HG02588 (cell line): ENCODE data around the gene SOX15.
A peak's percentile ranks its signal among the peaks of the same experiment; 100 is the strongest.

Source experiments
- ATAC-seq: cut with Tn5 transposase; IDR thresholded peaks from one replicate; pipeline ENCODE4 v1.9.1; 2021; ENCODE audit warnings: mild to moderate bottlenecking, moderate library complexity; ENCODE audit not compliant: unreplicated experiment

The SOX15 gene

GRCh38 chr17:7559320-7560171 lies 30.3 kb downstream of the SOX15 start:
- no peak for ATAC-seq

GRCh38 chr17:7558544-7559319 lies 31.2 kb downstream of the SOX15 start, which contains the start of gene TNFSF13:
TNFSF13 (plus strand) TSS chr17:7558750; CDS start chr17:7559040, 290 bp downstream.
- no peak for ATAC-seq

- no peak for ATAC-seq
These were observed 31.9 kb downstream of the SOX15 start for GRCh38 chr17:7557775-7558543.

- ATAC-seq = no peak
These were observed 32.6 kb downstream of the SOX15 start for GRCh38 chr17:7557147-7557764.

GRCh38 chr17:7556627-7557026 lies 33.3 kb downstream of the SOX15 start:
- no peak for ATAC-seq

- ATAC-seq = no peak
These were observed 34.5 kb downstream of the SOX15 start for GRCh38 chr17:7555320-7555948.

- no peak for ATAC-seq
These were observed 36.5 kb downstream of the SOX15 start for GRCh38 chr17:7553356-7553755.

DNA sequence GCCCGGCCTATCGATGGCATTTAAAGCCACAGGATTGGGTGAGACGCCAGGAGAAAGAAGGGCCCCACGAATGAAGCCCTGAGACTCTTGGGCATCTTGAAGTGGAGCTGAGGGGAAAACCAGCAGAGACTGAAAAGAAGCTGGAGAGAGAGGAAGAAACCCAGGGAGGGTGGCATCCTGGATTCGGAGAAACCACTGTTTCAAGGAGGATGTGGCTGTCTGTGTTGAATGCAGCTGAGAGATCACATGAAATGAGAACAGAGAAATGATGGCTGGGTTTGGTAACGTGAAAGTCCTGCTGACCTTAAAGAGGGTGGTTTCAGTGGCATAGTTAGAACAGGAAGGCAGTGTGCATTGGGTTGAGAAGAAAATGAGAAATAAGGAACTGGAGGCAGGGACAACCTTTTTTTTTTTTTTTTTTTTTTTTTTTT lies 37.3 kb downstream of the SOX15 start:
- ATAC-seq = peak; percentile 46

GRCh38 chr17:7551396-7551795 lies 38.5 kb downstream of the SOX15 start:
- ATAC-seq = no peak

GRCh38 chr17:7550344-7550743 lies 39.5 kb downstream of the SOX15 start:
- ATAC-seq = no peak

GRCh38 chr17:7549401-7550055 lies 40.4 kb downstream of the SOX15 start:
- no peak for ATAC-seq

- no peak for ATAC-seq
These were observed 41.1 kb downstream of the SOX15 start, which contains the start of gene TNFSF12 for GRCh38 chr17:7548585-7549400. TNFSF12 (plus strand) TSS chr17:7549058; CDS start chr17:7549154, 96 bp downstream.

DNA sequence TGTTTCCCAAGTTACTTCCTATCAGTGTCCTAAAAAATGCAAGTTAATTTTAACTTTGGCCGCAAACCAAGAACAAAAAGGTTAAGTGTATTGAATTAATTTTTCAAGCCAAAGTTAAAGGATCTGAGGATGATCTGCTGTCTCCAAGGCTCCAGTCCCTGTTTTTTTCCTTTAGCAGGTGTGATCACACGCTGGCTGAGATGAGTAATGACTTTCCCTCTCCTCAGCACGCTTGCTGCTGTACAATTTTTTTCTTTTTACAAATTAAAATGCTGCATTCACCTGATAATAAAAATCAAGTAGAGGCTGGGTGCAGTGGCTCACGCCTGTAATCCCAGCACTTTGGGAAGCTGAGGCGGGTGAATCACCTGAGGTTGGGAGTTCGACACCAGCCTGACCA lies 45.0 kb downstream of the SOX15 start:
- ATAC-seq = no peak

- ATAC-seq = no peak
These were observed 48.7 kb downstream of the SOX15 start for GRCh38 chr17:7541074-7541621.

GRCh38 chr17:7538891-7539545 lies 50.9 kb downstream of the SOX15 start:
- ATAC-seq = no peak
